ENCODE data around the gene ALDH1L2.

Gene ALDH1L2

GRCh38 chr12:105085501-105085900 lies 1.2 kb upstream of the ALDH1L2 start:
- in situ Hi-C loops (cut with MboI; ENCODE audit: low sequenced_read_pairs), result no loop called here

DNA sequence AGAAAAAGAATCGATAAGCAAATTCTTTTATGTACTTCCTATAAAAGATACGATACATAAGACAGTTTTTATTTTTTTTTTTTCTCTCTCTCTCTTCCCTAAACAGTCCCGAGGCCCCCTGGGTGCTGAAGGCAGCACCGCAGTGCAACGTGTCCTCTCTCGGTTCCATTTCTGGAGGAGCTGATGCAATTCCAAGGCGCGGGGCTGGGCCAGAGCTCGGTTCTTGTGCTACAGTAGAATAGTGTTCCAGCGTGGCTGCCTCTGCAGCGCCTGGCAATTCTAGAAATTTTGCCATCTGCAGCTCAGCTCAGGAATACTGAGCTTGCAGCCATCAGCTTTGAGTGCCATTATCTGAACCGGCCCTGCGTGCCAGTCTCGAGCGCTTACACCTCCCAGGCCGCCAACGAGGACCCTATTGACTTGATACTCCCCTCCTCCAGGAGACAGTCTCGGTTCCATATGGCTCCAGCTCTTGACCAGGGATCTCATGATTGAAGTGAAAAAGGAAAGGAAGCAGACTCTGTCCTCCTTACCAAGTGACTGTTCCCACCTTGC lies 630 bp downstream of the ALDH1L2 start:
- in situ Hi-C loops (cut with MboI; ENCODE audit: low sequenced_read_pairs), result no loop called here

- in situ Hi-C loops (cut with MboI; ENCODE audit: low sequenced_read_pairs), result no loop called here
These were observed 1.2 kb downstream of the ALDH1L2 start for GRCh38 chr12:105083031-105083430.

DNA sequence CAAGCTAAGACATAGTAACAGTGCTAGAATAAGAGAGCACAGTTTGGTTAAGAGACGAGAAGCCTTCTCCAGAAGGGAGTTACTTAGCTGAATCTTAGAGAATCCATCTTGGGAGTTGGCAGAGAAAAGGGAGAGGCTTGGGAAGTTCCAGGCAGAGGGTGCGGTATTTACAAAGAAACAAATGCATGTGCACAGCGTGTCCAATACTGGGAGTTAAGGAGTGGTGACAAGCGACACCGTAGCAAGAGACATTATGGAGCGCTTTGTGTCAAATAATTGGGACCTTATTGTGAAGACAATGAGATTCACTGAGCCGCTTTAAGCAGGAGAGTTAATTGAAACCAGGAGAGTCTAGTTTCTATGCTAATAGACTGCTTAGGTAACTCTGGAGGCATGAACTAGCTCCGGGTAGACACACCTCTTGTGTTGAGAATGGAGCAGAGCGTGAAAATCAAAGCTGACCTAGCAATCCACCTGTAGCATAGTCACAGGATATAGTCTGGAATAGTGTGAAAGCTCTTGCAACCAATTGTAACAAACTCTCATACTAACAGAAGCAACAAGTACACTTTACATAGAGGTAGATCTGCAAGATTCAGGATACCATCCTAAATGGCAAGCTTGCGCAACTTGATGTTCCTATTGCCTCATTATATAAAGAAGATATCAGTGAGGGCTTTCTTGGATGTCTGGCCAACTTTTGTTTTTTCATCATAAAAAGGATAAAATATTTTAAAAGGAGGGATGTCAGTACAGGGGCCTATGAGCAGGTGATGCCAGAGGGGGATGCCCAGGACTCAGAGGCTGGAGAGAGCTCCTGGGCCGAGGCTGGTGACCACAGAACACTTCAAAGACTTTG lies 5.3 kb downstream of the ALDH1L2 start:
- in situ Hi-C loops (cut with MboI; ENCODE audit: low sequenced_read_pairs), result no loop called here

DNA sequence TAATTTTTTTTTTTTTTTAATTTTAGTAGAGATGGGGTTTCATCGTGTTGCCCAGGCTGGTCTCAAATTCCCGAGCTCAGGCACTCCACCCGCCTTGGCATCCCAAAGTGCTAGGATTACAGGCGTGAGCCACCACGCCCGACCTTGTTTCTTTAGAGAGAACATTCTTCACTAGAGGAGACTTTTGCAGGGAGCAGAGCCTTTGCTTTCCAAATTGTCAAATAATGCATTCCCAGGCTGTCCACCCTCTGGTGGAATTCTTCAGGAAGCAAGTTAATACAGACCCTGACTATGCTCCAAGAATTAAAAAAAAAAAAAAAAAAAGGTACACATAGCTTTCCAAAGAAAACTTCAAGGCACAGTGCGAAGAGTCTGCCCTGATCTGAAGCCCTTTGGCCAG lies 6.8 kb downstream of the ALDH1L2 start:
- in situ Hi-C loops (cut with MboI; ENCODE audit: low sequenced_read_pairs), result no loop called here

DNA sequence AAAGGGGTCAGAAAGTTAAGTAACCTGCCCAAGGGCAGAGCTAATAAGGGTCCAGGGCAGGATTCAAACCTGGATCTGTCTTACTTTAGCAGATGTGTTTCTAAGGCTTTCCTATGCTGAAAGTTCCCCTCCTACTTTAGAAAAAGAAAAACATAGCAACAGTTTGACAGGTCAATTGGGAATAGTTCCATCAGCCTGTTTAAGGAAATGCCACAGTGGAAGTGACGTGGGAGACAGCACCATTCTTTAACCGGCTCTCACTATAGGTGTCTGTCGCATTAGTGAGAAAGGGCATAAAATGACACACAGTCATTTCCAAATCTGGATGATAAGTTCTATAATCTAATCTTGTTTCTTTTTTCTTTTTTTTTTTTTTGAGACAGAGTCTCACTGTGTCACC lies 7.3 kb downstream of the ALDH1L2 start:
- in situ Hi-C loops (cut with MboI; ENCODE audit: low sequenced_read_pairs), result no loop called here

DNA sequence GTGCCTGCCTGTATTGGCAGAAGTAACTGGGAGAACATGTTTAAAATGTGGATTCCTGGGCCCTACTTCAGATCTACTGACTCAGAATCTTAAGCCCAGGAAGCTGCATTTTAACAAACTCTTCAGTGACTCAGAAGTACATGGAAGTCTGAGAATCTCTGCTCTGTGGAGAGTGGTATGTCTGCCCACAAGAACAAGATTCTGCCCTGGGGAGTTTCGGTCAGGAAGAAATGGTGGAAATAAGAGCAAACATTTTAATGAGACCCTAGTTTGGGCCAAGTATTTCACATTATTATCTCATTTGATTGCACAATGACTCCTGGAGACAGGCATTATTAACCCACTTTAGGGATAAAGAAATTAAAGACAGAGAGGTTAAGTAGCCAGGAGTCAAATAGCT lies 8.2 kb downstream of the ALDH1L2 start:
- in situ Hi-C loops (cut with MboI; ENCODE audit: low sequenced_read_pairs), result no loop called here

DNA sequence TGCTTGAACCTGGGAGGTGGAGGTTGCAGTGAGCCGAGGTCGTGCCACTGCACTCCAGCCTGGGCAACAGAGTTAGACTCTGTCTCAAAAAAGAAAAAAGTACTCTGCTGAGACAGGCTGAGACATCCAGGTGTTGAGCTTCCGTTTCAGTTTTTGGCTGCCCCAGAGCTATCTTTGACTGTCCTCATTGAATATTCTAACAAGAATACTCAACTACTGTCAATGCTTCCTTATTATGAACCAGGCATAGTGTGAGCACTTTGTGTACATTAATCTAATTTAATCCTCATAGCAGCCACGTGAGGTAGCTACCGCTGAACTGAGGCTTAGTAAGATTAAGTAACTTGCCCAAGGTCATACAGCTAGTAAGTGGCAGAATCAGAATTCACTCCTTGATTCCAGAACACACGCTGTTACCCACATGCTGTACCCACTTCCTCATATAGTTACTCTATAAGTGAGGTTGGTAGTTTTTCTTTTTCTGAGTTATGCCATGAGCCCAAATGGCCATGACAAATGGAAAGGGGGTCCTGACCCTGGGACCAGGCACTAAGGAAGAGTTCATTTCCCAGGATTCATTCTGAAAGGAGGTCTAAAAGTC lies 11.3 kb downstream of the ALDH1L2 start:
- in situ Hi-C loops (cut with MboI; ENCODE audit: low sequenced_read_pairs), result loop anchor here (25.0 kb wide), 1 partner anchor 861 kb away; the partner anchor contains the start of gene TXNRD1

DNA sequence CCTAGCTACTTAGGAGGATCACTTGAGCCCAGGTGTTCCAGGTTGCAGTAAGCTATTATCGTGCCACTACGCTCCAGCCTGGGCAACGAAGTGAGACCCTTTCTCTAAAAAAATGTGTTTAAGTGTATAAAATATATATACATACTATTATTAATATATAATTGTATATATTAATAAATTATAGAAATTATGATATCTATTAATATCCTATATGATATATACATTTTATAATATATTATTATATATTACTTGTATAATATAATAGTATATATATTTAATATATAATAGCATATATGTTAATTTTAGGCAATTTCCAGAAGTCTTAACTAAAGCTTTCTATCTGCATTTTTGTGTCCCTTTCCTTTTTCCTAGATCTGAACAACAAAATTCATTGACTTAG lies 12.3 kb downstream of the ALDH1L2 start:
- in situ Hi-C loops (cut with MboI; ENCODE audit: low sequenced_read_pairs), result loop anchor here (25.0 kb wide), 1 partner anchor 860 kb away; the partner anchor contains the start of gene TXNRD1

- in situ Hi-C loops (cut with MboI; ENCODE audit: low sequenced_read_pairs), result loop anchor here (25.0 kb wide), 1 partner anchor 858 kb away; the partner anchor contains the start of gene TXNRD1
These were observed 14.1 kb downstream of the ALDH1L2 start for GRCh38 chr12:105069936-105070702.

GRCh38 chr12:105067511-105068031 lies 16.7 kb downstream of the ALDH1L2 start:
- in situ Hi-C loops (cut with MboI; ENCODE audit: low sequenced_read_pairs), result loop anchor here (25.0 kb wide), 1 partner anchor 855 kb away; the partner anchor contains the start of gene TXNRD1

- in situ Hi-C loops (cut with MboI; ENCODE audit: low sequenced_read_pairs), result loop anchor here (25.0 kb wide), 1 partner anchor 852 kb away; the partner anchor contains the start of gene TXNRD1
These were observed 19.6 kb downstream of the ALDH1L2 start for GRCh38 chr12:105064564-105065178.

GRCh38 chr12:105060715-105061378 lies 23.4 kb downstream of the ALDH1L2 start:
- in situ Hi-C loops (cut with MboI; ENCODE audit: low sequenced_read_pairs), result loop anchor here (25.0 kb wide), 1 partner anchor 849 kb away; the partner anchor contains the start of gene TXNRD1

DNA sequence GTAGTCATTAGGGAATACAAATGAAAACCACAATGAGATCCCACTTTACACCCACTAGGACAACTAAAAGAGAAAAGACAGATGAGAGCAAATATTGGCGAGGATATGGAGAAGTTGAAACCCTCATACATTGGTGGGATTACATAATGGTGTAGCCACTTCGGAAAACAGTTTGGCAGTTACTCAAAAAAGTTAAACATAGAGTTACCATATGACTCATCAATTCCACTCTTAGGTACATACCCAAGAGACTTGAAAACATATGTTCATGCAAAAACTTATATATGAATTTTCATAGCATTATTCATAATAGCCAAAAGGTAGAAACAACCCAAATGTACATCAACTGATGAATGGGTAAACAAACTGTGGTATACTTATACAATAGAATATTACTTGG lies 27.1 kb downstream of the ALDH1L2 start:
- in situ Hi-C loops (cut with MboI; ENCODE audit: low sequenced_read_pairs), result loop anchor here (25.0 kb wide), 1 partner anchor 845 kb away; the partner anchor contains the start of gene TXNRD1

- in situ Hi-C loops (cut with MboI; ENCODE audit: low sequenced_read_pairs), result loop anchor here (25.0 kb wide), 1 partner anchor 841 kb away; the partner anchor contains the start of gene TXNRD1
These were observed 31.1 kb downstream of the ALDH1L2 start for GRCh38 chr12:105053116-105053572.

DNA sequence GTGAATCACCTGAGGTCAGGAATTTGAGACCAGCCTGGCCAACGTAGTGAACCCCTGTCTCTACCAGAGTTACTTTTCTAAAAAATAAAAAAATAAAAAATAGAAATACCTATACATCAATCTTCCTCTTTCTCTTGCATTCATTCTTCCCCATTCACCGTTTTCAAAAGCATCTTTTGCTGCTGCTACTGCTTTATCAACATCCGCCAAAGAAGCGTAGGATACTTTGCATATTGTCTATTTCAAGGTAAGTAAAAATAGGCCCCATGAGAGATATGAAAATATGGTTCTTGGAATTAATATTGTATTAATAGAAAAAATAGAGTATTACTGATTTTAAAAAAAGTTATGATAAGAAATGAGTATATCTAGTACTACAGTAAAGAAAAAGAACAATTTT lies 32.3 kb downstream of the ALDH1L2 start:
- in situ Hi-C loops (cut with MboI; ENCODE audit: low sequenced_read_pairs), result loop anchor here (25.0 kb wide), 1 partner anchor 840 kb away; the partner anchor contains the start of gene TXNRD1

- in situ Hi-C loops (cut with MboI; ENCODE audit: low sequenced_read_pairs), result no loop called here
These were observed 35.9 kb downstream of the ALDH1L2 start for GRCh38 chr12:105048315-105048714.

DNA sequence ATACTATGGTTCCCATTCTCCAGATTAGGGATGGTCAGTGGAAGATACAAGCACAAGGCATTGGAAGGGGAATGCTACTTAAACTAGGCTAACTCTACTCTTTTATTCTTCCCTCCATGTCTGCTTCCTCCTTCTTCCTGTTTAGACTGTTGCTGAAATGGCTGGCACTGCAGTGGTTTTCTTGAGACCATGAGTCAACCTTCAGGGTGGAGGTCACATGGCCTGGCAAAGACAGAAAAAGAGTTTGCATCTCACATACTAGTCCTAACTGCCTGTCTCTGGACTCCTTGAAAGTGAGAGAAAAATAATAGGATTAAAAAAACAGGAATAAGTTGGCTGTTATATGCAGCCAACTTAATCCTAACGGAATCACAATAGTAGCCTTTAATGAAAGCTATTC lies 37.0 kb downstream of the ALDH1L2 start:
- in situ Hi-C loops (cut with MboI; ENCODE audit: low sequenced_read_pairs), result no loop called here

GRCh38 chr12:105041186-105041585 lies 43.1 kb downstream of the ALDH1L2 start:
- in situ Hi-C loops (cut with MboI; ENCODE audit: low sequenced_read_pairs), result no loop called here
